ENCODE measurements around the gene TEKT3. TPM values are rescaled to one million over a fixed set of nuclear protein-coding genes. Genes with fewer than 3 reads are reported as not detected.
A peak's percentile ranks its signal among the peaks of the same experiment; 100 is the strongest.

TEKT3 gene
- polyA plus RNA-seq, 3 donors = not detected

GRCh38 chr17:15351925-15352324, 10.5 kb upstream of the TEKT3 start:
- intact Hi-C loops (cut with micrococcal nuclease) = no loop called here

GRCh38 chr17:15351478-15351840, 10.1 kb upstream of the TEKT3 start:
- no peaks in the 10 kb centered on the region for H3K36me3 Mint-ChIP-seq
- Histone ChIP-seq H4K20me1 (ENCODE audit: insufficient read depth, low read length) (no peaks in the 10 kb centered on the region), H3K27ac (ENCODE audit: low read depth in 1 of 2, low read length in 2 of 2) (no peak overlapping the region), H3K36me3 (replicated peaks in 1 of 2; ENCODE audit: control insufficient read depth in 1 of 2, insufficient read depth in 2 of 2, low read length in 2 of 2) (no peaks in the 10 kb centered on the region), H3K79me2 (ENCODE audit: insufficient read depth, low read length) (no peaks in the 10 kb centered on the region), H3K4me3 (replicated peaks in 1 of 3; ENCODE audit: low read depth in 2 of 3, low read length in 3 of 3) (no peak overlapping the region), H3K9ac (ENCODE audit: insufficient read depth, low read length, poor library complexity, severe bottlenecking) (no peak overlapping the region), H3K4me2 (replicated peaks; ENCODE audit: extremely low read depth, low read length, poor library complexity, severe bottlenecking) (no peak overlapping the region), H3K9me3 (replicated peaks in 1 of 2; ENCODE audit: control insufficient read depth in 1 of 2, insufficient read depth in 1 of 2, low read length in 2 of 2) (peaks cover 0 to 7% of the 10 kb centered on the region in 2 donors), H3K27me3 (ENCODE audit: control insufficient read depth in 2 of 2, insufficient read depth in 2 of 2, low read length in 2 of 2) (peaks cover 5 to 8% of the 10 kb centered on the region in 2 donors), H3K4me1 (ENCODE audit: control insufficient read depth in 1 of 2, insufficient read depth in 2 of 2, low read length in 2 of 2) (no peaks in the 10 kb centered on the region), H2AFZ (ENCODE audit: insufficient read depth, low read depth, low read length, poor library complexity, severe bottlenecking) (no peak overlapping the region)
- H3K4me3 Mint-ChIP-seq = no peak overlapping the region
- H3K9me3 Mint-ChIP-seq = peaks cover 0 to 9% (median 3%) of the 10 kb centered on the region in 7 donors
- WGBS (ENCODE audit: insufficient coverage) = 95% methylated on average over 4 of the region's 4 CpGs
- H3K27me3 Mint-ChIP-seq (ENCODE audit: low read depth in 3 of 3) = peaks cover 7 to 21% (median 8%) of the 10 kb centered on the region in 3 donors
- no peak overlapping the region for H3K27ac Mint-ChIP-seq
- no peak for DNase-seq
- intact Hi-C loops (cut with micrococcal nuclease) = no loop called here
- no peak for TF ChIP-seq CTCF (IDR thresholded peaks at IDR 0.05)
- H3K4me1 Mint-ChIP-seq = peaks cover 2% of the 10 kb centered on the region

More at GRCh38 chr17:15351925-15352324, 10.5 kb upstream of the TEKT3 start:
- H3K4me2 ChIP-seq (replicated peaks; ENCODE audit: extremely low read depth, low read length, poor library complexity, severe bottlenecking) = no peak overlapping the region
- H3K36me3 Mint-ChIP-seq = no peaks in the 10 kb centered on the region
- H3K9me3 ChIP-seq (replicated peaks in 1 of 2; ENCODE audit: control insufficient read depth in 1 of 2, insufficient read depth in 1 of 2, low read length in 2 of 2) = peaks cover 0 to 7% of the 10 kb centered on the region in 2 donors
- peaks cover 0 to 9% (median 3%) of the 10 kb centered on the region in 7 donors for H3K9me3 Mint-ChIP-seq
- no peak overlapping the region for H3K27ac Mint-ChIP-seq
- peaks cover 5 to 8% of the 10 kb centered on the region in 2 donors for H3K27me3 ChIP-seq (ENCODE audit: control insufficient read depth in 2 of 2, insufficient read depth in 2 of 2, low read length in 2 of 2)
- H3K27ac ChIP-seq (ENCODE audit: low read depth in 1 of 2, low read length in 2 of 2) = no peak overlapping the region
- no peaks in the 10 kb centered on the region for H3K79me2 ChIP-seq (ENCODE audit: insufficient read depth, low read length)
- no peak overlapping the region for H3K9ac ChIP-seq (ENCODE audit: insufficient read depth, low read length, poor library complexity, severe bottlenecking)
- no peak overlapping the region for H3K4me3 ChIP-seq (replicated peaks in 1 of 3; ENCODE audit: low read depth in 2 of 3, low read length in 3 of 3)
- peaks cover 2% of the 10 kb centered on the region for H3K4me1 Mint-ChIP-seq
- H4K20me1 ChIP-seq (ENCODE audit: insufficient read depth, low read length) = no peaks in the 10 kb centered on the region
- no peak overlapping the region for H2AFZ ChIP-seq (ENCODE audit: insufficient read depth, low read depth, low read length, poor library complexity, severe bottlenecking)
- WGBS (ENCODE audit: insufficient coverage) = 70% methylated on average over 2 of the region's 3 CpGs
- no peaks in the 10 kb centered on the region for H3K36me3 ChIP-seq (replicated peaks in 1 of 2; ENCODE audit: control insufficient read depth in 1 of 2, insufficient read depth in 2 of 2, low read length in 2 of 2)
- no peaks in the 10 kb centered on the region for H3K4me1 ChIP-seq (ENCODE audit: control insufficient read depth in 1 of 2, insufficient read depth in 2 of 2, low read length in 2 of 2)
- peaks cover 7 to 20% (median 8%) of the 10 kb centered on the region in 3 donors for H3K27me3 Mint-ChIP-seq (ENCODE audit: low read depth in 3 of 3)
- DNase-seq = peak in 1 of 3 donors; percentile 37
- TF ChIP-seq CTCF (IDR thresholded peaks at IDR 0.05) = no peak
- H3K4me3 Mint-ChIP-seq = no peak overlapping the region

All from CD14-positive monocyte (primary cell).